GM10847 (cell line): ENCODE data around the gene ALDOC.

Experiments used
- POLR2A ChIP-seq: IDR thresholded peaks from 2 replicates; pipeline ENCODE4 v1.6.1; 2011; ENCODE audit not compliant: insufficient read length; ENCODE audit errors: extremely low read depth

ALDOC gene

DNA sequence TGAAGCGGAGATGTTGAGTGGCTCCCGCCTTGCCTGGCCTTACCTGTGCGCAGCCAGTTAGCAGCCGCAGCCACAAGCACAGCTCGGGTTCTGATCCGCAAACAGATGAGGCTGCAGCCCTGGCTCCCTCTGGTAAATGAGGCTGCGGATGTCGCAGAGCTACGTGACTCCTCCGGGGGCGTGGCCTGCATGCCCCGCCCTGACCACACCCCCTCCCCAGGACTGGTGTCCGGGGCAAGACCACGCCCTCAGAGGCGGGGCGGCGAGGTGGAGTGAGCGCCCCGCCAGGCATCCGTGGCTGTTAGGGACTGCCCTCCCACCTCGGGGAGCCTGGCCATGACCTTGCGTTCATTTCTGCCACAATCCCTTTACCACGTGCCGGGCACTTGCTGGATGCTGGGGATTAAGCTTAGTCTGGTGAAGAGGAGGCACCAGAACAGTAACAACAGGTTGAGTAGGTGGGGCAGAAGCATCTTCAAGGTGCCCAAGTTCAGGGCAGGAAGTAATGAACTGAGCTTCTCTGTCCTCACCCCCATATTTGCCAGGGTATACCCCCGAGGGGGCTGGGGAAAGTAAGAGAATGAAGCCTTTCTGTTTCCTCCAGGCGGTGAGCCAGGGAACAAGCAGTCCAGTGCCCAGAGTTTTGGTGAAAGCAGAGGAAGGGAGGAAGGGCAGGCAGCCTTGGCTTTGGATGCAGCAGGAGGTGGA, at the start of gene ALDOC:
TSS of gene ALDOC (minus strand) at position 138 of the 708 bp plus-strand sequence. CDS start 1,363 bp downstream, outside the sequence.
- peak; percentile 86 for TF ChIP-seq POLR2A

- no peak for TF ChIP-seq POLR2A
Observed at GRCh38 chr17:28624148-28624547, 47.5 kb upstream of the ALDOC start.

- no peak for TF ChIP-seq POLR2A
Observed at GRCh38 chr17:28623696-28624095, 47.0 kb upstream of the ALDOC start.

- no peak for TF ChIP-seq POLR2A
Observed at GRCh38 chr17:28622186-28622585, 45.5 kb upstream of the ALDOC start.

DNA sequence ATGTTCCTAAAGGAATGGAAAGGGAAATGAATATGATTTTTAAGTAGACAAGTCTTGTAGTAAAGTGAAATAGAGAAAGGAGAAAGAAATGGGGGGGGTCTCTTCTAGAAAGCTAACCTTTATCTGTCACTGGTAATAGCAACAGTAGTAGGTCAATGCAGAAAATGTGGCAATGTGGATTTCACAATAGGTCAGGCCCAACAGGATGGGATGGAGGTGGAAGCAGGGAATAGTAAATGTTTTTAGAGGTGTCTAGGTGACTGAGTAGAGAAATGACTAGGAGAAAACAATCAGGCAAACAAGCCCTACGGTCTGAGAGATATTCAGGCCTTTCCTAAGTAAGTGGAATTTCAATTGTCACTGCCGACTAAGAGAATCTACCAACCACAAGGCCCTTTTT, 43.3 kb upstream of the ALDOC start:
- TF ChIP-seq POLR2A: no peak

DNA sequence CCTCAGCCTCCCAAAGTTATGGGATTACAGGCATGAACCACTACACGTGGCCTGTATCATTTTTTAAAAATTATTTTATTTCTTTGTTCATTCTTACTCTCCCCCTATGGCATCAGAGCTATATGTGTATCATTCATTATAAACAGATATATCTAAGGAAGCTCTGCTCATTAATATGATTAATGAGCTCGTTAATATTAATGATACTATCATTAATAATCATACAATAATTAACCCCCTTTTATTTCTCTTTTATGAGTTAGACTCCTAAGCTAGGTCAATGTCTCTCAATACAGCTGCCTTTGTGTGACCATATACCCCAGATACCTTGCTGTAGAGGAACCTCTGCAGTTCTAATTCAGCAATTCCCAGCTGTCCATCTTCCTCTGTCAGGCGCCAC, 41.8 kb upstream of the ALDOC start:
- TF ChIP-seq POLR2A: no peak

DNA sequence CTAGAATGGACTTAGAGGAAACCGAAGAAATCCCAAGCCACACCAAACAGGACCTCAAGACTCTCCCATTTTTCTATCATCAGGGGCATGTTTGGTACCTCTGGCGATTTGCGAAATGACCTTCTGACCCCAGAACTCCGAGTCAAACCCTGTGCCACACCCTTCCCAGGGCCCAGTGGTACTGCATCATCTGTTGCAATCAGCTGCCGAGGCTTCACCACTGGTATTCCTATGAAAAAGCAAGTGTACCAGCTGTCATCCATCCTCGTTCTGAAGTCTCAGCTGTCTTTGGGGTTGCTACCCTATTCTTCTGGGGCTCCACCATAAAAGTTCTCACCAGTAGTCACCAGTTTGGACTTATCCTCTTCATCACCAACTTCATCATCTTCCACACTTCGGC, 39.6 kb upstream of the ALDOC start:
- TF ChIP-seq POLR2A: no peak

GRCh38 chr17:28615260-28615940, 38.7 kb upstream of the ALDOC start:
- no peak for TF ChIP-seq POLR2A

GRCh38 chr17:28613931-28614381, 37.3 kb upstream of the ALDOC start, which contains the start of gene RSKR:
TSS of gene RSKR (minus strand) at chr17:28614185. CDS start at chr17:28614161, 24 bp downstream.
- no peak for TF ChIP-seq POLR2A

- TF ChIP-seq POLR2A: no peak
Observed at GRCh38 chr17:28612936-28613872, 36.5 kb upstream of the ALDOC start.

- TF ChIP-seq POLR2A: no peak
Observed at GRCh38 chr17:28612531-28612930, 35.8 kb upstream of the ALDOC start.

GRCh38 chr17:28610376-28610775, 33.7 kb upstream of the ALDOC start:
- TF ChIP-seq POLR2A: no peak

GRCh38 chr17:28599311-28600184, 22.9 kb upstream of the ALDOC start:
- TF ChIP-seq POLR2A: no peak

DNA sequence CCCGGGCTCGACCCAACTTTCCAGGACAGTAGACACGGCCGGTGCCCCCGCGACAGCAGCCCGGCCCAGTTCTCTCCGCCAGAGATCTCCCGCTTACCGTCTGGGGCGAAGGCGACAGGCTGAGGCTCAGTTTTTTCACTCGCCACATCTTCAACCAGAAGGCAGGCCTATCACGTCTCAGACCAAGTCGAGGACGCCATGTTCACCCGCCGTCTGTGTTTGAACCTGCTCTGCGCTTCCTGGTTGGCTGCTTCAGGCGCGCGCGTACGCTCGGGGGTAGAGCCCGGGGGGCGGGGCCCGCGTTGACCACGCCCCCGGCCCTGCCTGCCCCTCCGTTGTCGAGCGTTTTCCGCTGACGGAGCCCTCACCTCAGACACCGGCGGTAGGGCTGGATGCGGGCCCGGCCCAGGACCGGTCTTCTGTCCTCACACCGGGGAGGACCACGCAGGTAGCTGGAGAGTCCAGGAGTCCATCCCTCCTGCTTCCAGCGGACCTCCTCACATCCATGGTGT, 22.2 kb upstream of the ALDOC start, which contains the start of gene SPAG5:
TSS of gene SPAG5 (minus strand) at position 227 of the 512 bp plus-strand sequence. CDS start at position 148, 79 bp downstream.
- TF ChIP-seq POLR2A: peak; percentile 87

- TF ChIP-seq POLR2A: no peak
Observed at GRCh38 chr17:28598389-28598788, 21.7 kb upstream of the ALDOC start.
